Skin epidermis (tissue), 12 donors: Measurements from ENCODE around the gene SMYD4.
"Not testable (repeated sequence)": the region's sequence is repeated elsewhere in the genome, so short reads cannot be mapped to it uniquely, and the experiment has no call there.

ENCODE experiments used
- H3K27ac ChIP-seq, 21 experiments: fragments of 200-600 bp; sonication (generic) in 11 of 21; one replicate each; pipeline ENCODE4 v1.5.0; 2020; ENCODE audit warnings: mild to moderate bottlenecking in 3 of 21, inconsistent platforms in 2 of 21, moderate library complexity in 2 of 21
- H3K4me3 ChIP-seq, 7 experiments: fragments of 200-600 bp; sonication (generic) in 2 of 7; one replicate each; pipeline ENCODE4 v1.5.0; 2020; ENCODE audit warnings: inconsistent platforms in 2 of 7, mild to moderate bottlenecking in 2 of 7, moderate library complexity in 1 of 7

SMYD4 gene

GRCh38 chr17:1834380-1835149 is 4.9 kb upstream of the SMYD4 start:
- H3K27ac ChIP-seq: no peak overlapping the region

GRCh38 chr17:1830288-1830687 is 586 bp upstream of the SMYD4 start:
- Histone ChIP-seq H3K4me3 (peak overlapping the region; percentile 62 to 96 (median 86)), H3K27ac (peak overlapping the region in 20 of 21 experiments; percentile 63 to 90 (median 86))

More at GRCh38 chr17:1834380-1835149, 4.9 kb upstream of the SMYD4 start:
- no peak overlapping the region for H3K4me3 ChIP-seq

- Histone ChIP-seq H3K4me3 (peak overlapping the region; percentile 62 to 96 (median 86)), H3K27ac (peak overlapping the region; percentile 18 to 90 (median 84))
Observed at GRCh38 chr17:1829216-1829591, 498 bp downstream of the SMYD4 start.

GRCh38 chr17:1820528-1821252 is 9.0 kb downstream of the SMYD4 start:
- H3K4me3 ChIP-seq: no peak overlapping the region
- peak overlapping the region in 1 of 21 experiments; percentile 25 for H3K27ac ChIP-seq

- no peak overlapping the region for H3K4me3 ChIP-seq
- H3K27ac ChIP-seq: no peak overlapping the region
Observed at GRCh38 chr17:1813088-1813487, 16.6 kb downstream of the SMYD4 start.

- no peak overlapping the region for H3K27ac ChIP-seq
- no peak overlapping the region for H3K4me3 ChIP-seq
Observed at GRCh38 chr17:1810450-1811103, 19.1 kb downstream of the SMYD4 start.

- H3K4me3 ChIP-seq, H3K27ac ChIP-seq: not testable (repeated sequence)
Observed at GRCh38 chr17:1809815-1810214, 19.9 kb downstream of the SMYD4 start.

- H3K4me3 ChIP-seq: no peak overlapping the region
- no peak overlapping the region for H3K27ac ChIP-seq
Observed at GRCh38 chr17:1808644-1809043, 21.1 kb downstream of the SMYD4 start.

GRCh38 chr17:1807890-1808289 is 21.8 kb downstream of the SMYD4 start:
- H3K4me3 ChIP-seq: no peak overlapping the region
- no peak overlapping the region for H3K27ac ChIP-seq

GRCh38 chr17:1803280-1803679 is 26.4 kb downstream of the SMYD4 start:
- Histone ChIP-seq H3K4me3 (no peak overlapping the region), H3K27ac (no peak overlapping the region)

GRCh38 chr17:1802429-1802828 is 27.3 kb downstream of the SMYD4 start:
- Histone ChIP-seq H3K4me3 (no peak overlapping the region), H3K27ac (no peak overlapping the region)

GRCh38 chr17:1800712-1801111 is 29.0 kb downstream of the SMYD4 start:
- H3K4me3 ChIP-seq: no peak overlapping the region
- no peak overlapping the region for H3K27ac ChIP-seq

GRCh38 chr17:1800240-1800639 is 29.5 kb downstream of the SMYD4 start:
- Histone ChIP-seq H3K27ac (no peak overlapping the region), H3K4me3 (no peak overlapping the region)

- H3K27ac ChIP-seq, H3K4me3 ChIP-seq: not testable (repeated sequence)
Observed at GRCh38 chr17:1797846-1798245, 31.9 kb downstream of the SMYD4 start.

GRCh38 chr17:1797323-1797722 is 32.4 kb downstream of the SMYD4 start:
- no peak overlapping the region for H3K4me3 ChIP-seq
- H3K27ac ChIP-seq: peak overlapping the region in 2 of 21 experiments; percentile 25 to 26

- peak overlapping the region in 4 of 21 experiments; percentile 17 to 47 (median 30) for H3K27ac ChIP-seq
- no peak overlapping the region for H3K4me3 ChIP-seq
Observed at GRCh38 chr17:1796800-1797199, 32.9 kb downstream of the SMYD4 start.

GRCh38 chr17:1793447-1793806 is 36.3 kb downstream of the SMYD4 start:
- no peak overlapping the region for H3K4me3 ChIP-seq
- H3K27ac ChIP-seq: peak overlapping the region in 7 of 21 experiments; percentile 7 to 69 (median 55)

- no peak overlapping the region for H3K4me3 ChIP-seq
- peak overlapping the region in 13 of 21 experiments; percentile 7 to 69 (median 28) for H3K27ac ChIP-seq
Observed at GRCh38 chr17:1792495-1793446, 36.9 kb downstream of the SMYD4 start.

- no peak overlapping the region for H3K4me3 ChIP-seq
- H3K27ac ChIP-seq: peak overlapping the region in 1 of 21 experiments; percentile 38
Observed at GRCh38 chr17:1789936-1790335, 39.8 kb downstream of the SMYD4 start.
